KOPT-K1 (cell line): ENCODE results near the gene PITRM1.
"Not testable (repeated sequence)": the region's sequence is repeated elsewhere in the genome, so short reads cannot be mapped to it uniquely, and the experiment has no call there.

Experiments
- H3K27ac ChIP-seq: fragments of 200-600 bp; sonication (generic); 2 replicates; pipeline ENCODE4 v1.5.1; 2016; ENCODE audit warnings: antibody characterized with exemption, mild to moderate bottlenecking, low read depth, low read length; ENCODE audit not compliant: poor library complexity, severe bottlenecking
- H3K36me3 ChIP-seq: fragments of 200-600 bp; sonication (generic); 2 replicates; pipeline ENCODE4 v1.5.1; 2017; ENCODE audit warnings: antibody characterized with exemption, mild to moderate bottlenecking, low read length, moderate library complexity; ENCODE audit not compliant: insufficient read depth
- H3K9me3 ChIP-seq: fragments of 200-600 bp; sonication (generic); 2 replicates; pipeline ENCODE4 v1.5.1; 2017; ENCODE audit warnings: antibody characterized with exemption, low read length, mild to moderate bottlenecking; ENCODE audit not compliant: insufficient read depth, poor library complexity, severe bottlenecking

The PITRM1 gene

GRCh38 chr10:3115685-3116084, 56.9 kb downstream of the PITRM1 start:
- H3K36me3 ChIP-seq, result peaks cover 100% of the 10 kb centered on the region
- H3K9me3 ChIP-seq, result no peaks in the 10 kb centered on the region
- H3K27ac ChIP-seq, result no peak overlapping the region

GRCh38 chr10:3113343-3113720, 59.2 kb downstream of the PITRM1 start:
- Histone ChIP-seq H3K9me3 (no peaks in the 10 kb centered on the region), H3K36me3 (peaks cover 99% of the 10 kb centered on the region), H3K27ac (no peak overlapping the region)

- H3K9me3 ChIP-seq, result no peaks in the 10 kb centered on the region
- H3K27ac ChIP-seq, result no peak overlapping the region
- peaks cover 98% of the 10 kb centered on the region for H3K36me3 ChIP-seq
Observed at GRCh38 chr10:3111621-3112163, 60.9 kb downstream of the PITRM1 start.

GRCh38 chr10:3110782-3111620, 61.6 kb downstream of the PITRM1 start:
- Histone ChIP-seq H3K27ac (no peak overlapping the region), H3K36me3 (peaks cover 95% of the 10 kb centered on the region), H3K9me3 (no peaks in the 10 kb centered on the region)

- no peak overlapping the region for H3K27ac ChIP-seq
- peaks cover 95% of the 10 kb centered on the region for H3K36me3 ChIP-seq
- no peaks in the 10 kb centered on the region for H3K9me3 ChIP-seq
Observed at GRCh38 chr10:3109633-3110032, 62.9 kb downstream of the PITRM1 start.

GRCh38 chr10:3109196-3109595, 63.4 kb downstream of the PITRM1 start:
- Histone ChIP-seq H3K27ac (no peak overlapping the region), H3K36me3 (peaks cover 95% of the 10 kb centered on the region), H3K9me3 (no peaks in the 10 kb centered on the region)

- H3K9me3 ChIP-seq, result no peaks in the 10 kb centered on the region
- H3K36me3 ChIP-seq, result peaks cover 95% of the 10 kb centered on the region
- H3K27ac ChIP-seq, result no peak overlapping the region
Observed at GRCh38 chr10:3108575-3109105, 63.9 kb downstream of the PITRM1 start.

GRCh38 chr10:3108033-3108432, 64.5 kb downstream of the PITRM1 start:
- Histone ChIP-seq H3K27ac (no peak overlapping the region), H3K9me3 (no peaks in the 10 kb centered on the region), H3K36me3 (peaks cover 95% of the 10 kb centered on the region)

- Histone ChIP-seq H3K9me3 (no peaks in the 10 kb centered on the region), H3K36me3 (peaks cover 95% of the 10 kb centered on the region), H3K27ac (no peak overlapping the region)
Observed at GRCh38 chr10:3107426-3107961, 65.1 kb downstream of the PITRM1 start.

GRCh38 chr10:3106928-3107425, 65.6 kb downstream of the PITRM1 start:
- H3K36me3 ChIP-seq, result peaks cover 95% of the 10 kb centered on the region
- no peaks in the 10 kb centered on the region for H3K9me3 ChIP-seq
- no peak overlapping the region for H3K27ac ChIP-seq

- H3K27ac ChIP-seq, H3K9me3 ChIP-seq: not testable (repeated sequence)
- peaks cover 95% of the 10 kb centered on the region for H3K36me3 ChIP-seq
Observed at GRCh38 chr10:3106328-3106727, 66.3 kb downstream of the PITRM1 start.

- no peak overlapping the region for H3K27ac ChIP-seq
- H3K36me3 ChIP-seq, result peaks cover 95% of the 10 kb centered on the region
- H3K9me3 ChIP-seq, result no peaks in the 10 kb centered on the region
Observed at GRCh38 chr10:3105905-3106304, 66.7 kb downstream of the PITRM1 start.

GRCh38 chr10:3105166-3105565, 67.4 kb downstream of the PITRM1 start:
- H3K27ac ChIP-seq, result no peak overlapping the region
- peaks cover 95% of the 10 kb centered on the region for H3K36me3 ChIP-seq
- H3K9me3 ChIP-seq, result no peaks in the 10 kb centered on the region

GRCh38 chr10:3104251-3104918, 68.2 kb downstream of the PITRM1 start:
- Histone ChIP-seq H3K36me3 (peaks cover 96% of the 10 kb centered on the region), H3K27ac (no peak overlapping the region), H3K9me3 (no peaks in the 10 kb centered on the region)

GRCh38 chr10:3103646-3104045, 68.9 kb downstream of the PITRM1 start:
- no peak overlapping the region for H3K27ac ChIP-seq
- H3K36me3 ChIP-seq, result peaks cover 96% of the 10 kb centered on the region
- H3K9me3 ChIP-seq, result no peaks in the 10 kb centered on the region
